Esophagus (tissue), 2 donors: ENCODE results near the gene MAP3K14. TPM values are rescaled to one million over a fixed set of nuclear protein-coding genes. Genes with fewer than 3 reads are reported as not detected.
A peak's percentile ranks its signal among the peaks of the same experiment; 100 is the strongest.

Experiments used
- H3K27ac ChIP-seq, 2 donors: one replicate each; pipeline ENCODE4 v1.5.1; 2013; ENCODE audit warnings: low read depth in 2 of 2, mild to moderate bottlenecking in 2 of 2, inconsistent platforms in 1 of 2, low read length in 1 of 2, moderate library complexity in 1 of 2
- H3K27me3 ChIP-seq, 2 donors: one replicate each; pipeline ENCODE4 v1.6.1; 2013; ENCODE audit warnings: low read length in 2 of 2, control low read depth in 1 of 2, mild to moderate bottlenecking in 1 of 2; ENCODE audit not compliant: insufficient read depth in 2 of 2, control insufficient read depth in 1 of 2
- H3K36me3 ChIP-seq, 2 donors: one replicate each; pipeline ENCODE4 v1.6.1; 2013; ENCODE audit warnings: low read length in 1 of 2; ENCODE audit not compliant: control insufficient read depth in 2 of 2, insufficient read depth in 2 of 2
- H3K4me1 ChIP-seq, 2 donors: one replicate each; pipeline ENCODE4 v1.6.1; 2013; ENCODE audit warnings: low read length in 1 of 2; ENCODE audit not compliant: control insufficient read depth in 2 of 2, insufficient read depth in 2 of 2
- H3K4me3 ChIP-seq, 2 donors: one replicate each; pipeline ENCODE4 v1.5.1; 2013; ENCODE audit warnings: low read length in 2 of 2, mild to moderate bottlenecking in 2 of 2, low read depth in 1 of 2, moderate library complexity in 1 of 2
- H3K9me3 ChIP-seq, 2 donors: one replicate each; pipeline ENCODE4 v1.6.1; 2013; ENCODE audit warnings: mild to moderate bottlenecking in 2 of 2, low read depth in 1 of 2, low read length in 1 of 2, moderate library complexity in 1 of 2; ENCODE audit not compliant: control insufficient read depth in 2 of 2, insufficient read depth in 1 of 2
- WGBS, 2 donors: extraction: QIAGEN DNeasy Blood & Tissue Kit; methylation state at CpG; one replicate each; pipeline ENCODE4 v1.1.7; 2013; 5-methylcytosine and 5-hydroxymethylcytosine counted together
- polyA plus RNA-seq, 2 donors: library from polyadenylated mRNA; stranded (reverse); fragments of 200-250 nt; gene quantifications; one replicate each; pipeline ENCODE4 v1.2.3, GENCODE V29; 2013
- donor health status: healthy with polysubstance abuse.
- donor health status: Bipolar disorder and iron deficiency.

MAP3K14 gene
- polyA plus RNA-seq, 2 donors: 8.0 to 9.2 TPM

DNA sequence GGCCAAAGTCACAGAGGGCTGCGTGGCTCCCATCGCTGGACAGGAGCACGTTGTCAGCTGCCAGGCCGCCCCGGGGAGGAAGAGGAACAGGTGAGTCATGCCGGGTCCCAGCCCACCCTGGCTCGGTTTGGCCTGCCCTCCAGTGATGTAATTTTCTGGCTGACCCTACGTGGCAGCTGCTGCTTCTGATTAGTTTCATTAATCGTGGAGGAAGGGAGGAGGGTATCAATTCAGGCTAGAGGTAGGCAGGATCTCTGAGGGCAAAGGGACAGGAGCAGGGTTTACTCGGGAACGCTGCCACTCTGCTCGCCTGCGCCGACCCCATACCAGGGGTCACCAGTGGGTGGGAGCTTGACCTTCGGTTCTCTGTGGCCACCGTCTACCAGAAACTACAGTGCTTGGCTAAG lies 43.3 kb downstream of the MAP3K14 start:
- no peak overlapping the region for H3K4me3 ChIP-seq
- H3K4me1 ChIP-seq: no peaks in the 10 kb centered on the region
- H3K27ac ChIP-seq: no peak overlapping the region
- no peaks in the 10 kb centered on the region for H3K9me3 ChIP-seq
- WGBS, 2 donors: 64 to 75% methylated on average over 16 of the region's 16 CpGs
- no peaks in the 10 kb centered on the region for H3K27me3 ChIP-seq
- H3K36me3 ChIP-seq: peaks cover 31 to 39% of the 10 kb centered on the region in 2 donors

DNA sequence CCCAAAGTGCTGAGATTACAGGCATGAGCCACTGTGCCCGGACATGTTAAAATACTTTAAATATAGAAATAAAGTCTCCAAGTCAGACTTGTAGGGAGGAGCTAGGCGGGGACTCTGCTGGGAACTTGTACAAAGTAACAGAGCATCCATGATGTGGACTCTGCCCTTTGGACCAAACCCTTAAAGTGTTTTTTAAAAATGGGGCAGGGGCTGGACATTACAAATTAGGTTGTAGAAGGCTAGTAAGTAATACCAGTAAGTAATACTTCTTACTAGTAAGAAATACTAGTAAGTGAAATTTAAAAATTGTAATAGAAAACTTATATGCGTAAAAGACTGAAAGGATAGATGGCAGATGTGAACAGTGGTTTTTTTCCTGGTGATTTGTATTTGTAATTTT lies 45.2 kb downstream of the MAP3K14 start:
- 79 to 86% methylated on average over 3 of the region's 3 CpGs for WGBS, 2 donors
- Histone ChIP-seq H3K4me3 (no peak overlapping the region), H3K36me3 (peaks cover 36 to 55% of the 10 kb centered on the region in 2 donors), H3K9me3 (no peaks in the 10 kb centered on the region), H3K27me3 (no peaks in the 10 kb centered on the region), H3K27ac (no peak overlapping the region), H3K4me1 (no peaks in the 10 kb centered on the region)

DNA sequence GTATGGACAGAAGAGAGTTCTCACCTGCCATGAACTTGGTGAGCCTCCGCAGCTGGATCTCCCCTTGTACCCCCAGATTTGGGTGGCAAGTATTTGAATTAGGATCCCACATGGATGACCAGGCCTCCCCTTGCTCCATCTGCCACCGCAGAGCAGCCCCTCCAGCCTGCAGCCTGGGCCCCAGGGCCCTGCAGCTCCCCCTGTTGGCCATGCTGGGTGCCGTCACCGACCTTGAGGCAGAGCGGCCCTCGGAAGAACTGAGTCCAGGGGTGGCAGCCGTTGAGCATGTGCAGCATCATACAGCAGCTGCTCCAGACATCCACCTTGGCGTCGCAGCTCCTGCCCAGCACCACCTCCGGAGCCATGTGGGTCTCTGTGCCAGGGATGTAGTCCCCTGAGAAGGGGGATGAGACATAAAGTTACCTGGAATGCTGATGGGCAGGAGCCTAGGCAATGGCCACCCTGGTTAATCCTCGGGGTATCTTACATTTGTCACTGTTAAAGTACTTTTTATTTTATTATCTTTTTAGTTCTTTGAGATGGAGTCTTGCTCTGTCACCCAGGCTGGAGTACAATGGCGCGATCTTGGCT lies 45.9 kb downstream of the MAP3K14 start:
- Histone ChIP-seq H3K4me3 (no peak overlapping the region), H3K9me3 (no peaks in the 10 kb centered on the region), H3K27ac (no peak overlapping the region), H3K4me1 (no peaks in the 10 kb centered on the region), H3K27me3 (no peaks in the 10 kb centered on the region), H3K36me3 (peaks cover 42 to 59% of the 10 kb centered on the region in 2 donors)
- WGBS, 2 donors: 79% methylated on average over 13 of the region's 13 CpGs

- Histone ChIP-seq H3K4me1 (no peaks in the 10 kb centered on the region), H3K27ac (no peak overlapping the region), H3K27me3 (no peaks in the 10 kb centered on the region), H3K36me3 (peaks cover 47 to 60% of the 10 kb centered on the region in 2 donors), H3K4me3 (no peak overlapping the region), H3K9me3 (no peaks in the 10 kb centered on the region)
- WGBS, 2 donors: 81 to 88% methylated on average over 7 of the region's 7 CpGs
These were observed 46.9 kb downstream of the MAP3K14 start for GRCh38 chr17:45269912-45270311.

- H3K4me1 ChIP-seq: peaks cover 4 to 6% of the 10 kb centered on the region in 2 donors
- no peak overlapping the region for H3K4me3 ChIP-seq
- WGBS, 2 donors: 95% methylated on average over 10 of the region's 10 CpGs
- H3K9me3 ChIP-seq: no peaks in the 10 kb centered on the region
- no peaks in the 10 kb centered on the region for H3K27me3 ChIP-seq
- H3K27ac ChIP-seq: no peak overlapping the region
- peaks cover 38 to 59% of the 10 kb centered on the region in 2 donors for H3K36me3 ChIP-seq
These were observed 49.3 kb downstream of the MAP3K14 start for GRCh38 chr17:45267436-45268055.

DNA sequence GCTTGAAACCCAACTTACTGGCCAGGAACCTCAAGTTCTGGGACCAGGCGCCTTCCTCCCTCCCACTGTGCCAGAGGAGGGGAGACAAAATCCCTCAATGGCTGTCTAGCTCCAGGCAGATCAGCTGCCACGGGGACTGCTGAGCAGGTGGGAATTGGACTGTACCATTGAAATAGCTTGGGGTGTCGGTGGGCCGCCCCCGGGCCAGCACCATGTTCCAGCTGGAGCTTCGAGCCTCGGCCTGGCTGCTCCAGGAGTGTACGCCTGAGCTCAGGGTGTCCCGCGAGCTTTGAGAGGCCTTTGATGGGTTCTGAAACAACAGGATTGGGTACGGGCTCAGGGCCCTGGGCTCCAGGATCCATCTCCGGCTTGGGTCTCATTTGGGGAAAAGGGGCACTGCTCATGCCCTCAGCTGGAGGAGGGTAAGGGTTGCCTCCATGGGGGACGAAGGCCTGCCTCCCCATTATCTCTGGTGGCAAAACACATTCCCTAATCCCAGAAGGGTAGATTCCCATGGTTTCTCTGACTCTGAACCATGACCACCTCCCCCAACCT lies 50.4 kb downstream of the MAP3K14 start:
- H3K27ac ChIP-seq: no peak overlapping the region
- peaks cover 38 to 58% of the 10 kb centered on the region in 2 donors for H3K36me3 ChIP-seq
- no peaks in the 10 kb centered on the region for H3K9me3 ChIP-seq
- H3K4me1 ChIP-seq: peaks cover 9 to 11% of the 10 kb centered on the region in 2 donors
- WGBS, 2 donors: 91% methylated on average over 13 of the region's 13 CpGs
- H3K4me3 ChIP-seq: no peak overlapping the region
- H3K27me3 ChIP-seq: no peaks in the 10 kb centered on the region

DNA sequence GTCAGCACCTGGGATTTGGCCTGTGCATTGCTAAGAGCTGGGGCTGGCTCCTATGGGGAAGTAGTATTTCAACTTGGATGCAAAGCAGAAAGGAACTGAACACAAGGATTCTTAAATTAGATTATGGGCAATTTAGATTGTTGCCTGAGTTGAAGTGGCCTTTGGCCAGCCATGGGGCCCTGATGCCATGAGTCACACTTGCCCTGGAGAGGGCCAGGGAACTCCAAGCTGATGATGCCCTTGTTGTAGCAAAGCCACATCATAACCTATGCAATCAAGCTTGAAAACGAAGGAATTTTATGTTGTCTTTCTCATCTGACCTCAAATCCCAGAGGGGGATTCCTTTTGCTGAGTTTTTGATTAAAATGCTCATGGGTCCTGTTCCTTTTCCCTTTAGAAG lies 51.0 kb downstream of the MAP3K14 start:
- Histone ChIP-seq H3K9me3 (no peaks in the 10 kb centered on the region), H3K27ac (no peak overlapping the region), H3K4me3 (no peak overlapping the region), H3K27me3 (no peaks in the 10 kb centered on the region), H3K36me3 (peaks cover 36 to 55% of the 10 kb centered on the region in 2 donors), H3K4me1 (peaks cover 9 to 11% of the 10 kb centered on the region in 2 donors)
- WGBS, 2 donors: 47 to 48% methylated on average over 1 of the region's 1 CpG

DNA sequence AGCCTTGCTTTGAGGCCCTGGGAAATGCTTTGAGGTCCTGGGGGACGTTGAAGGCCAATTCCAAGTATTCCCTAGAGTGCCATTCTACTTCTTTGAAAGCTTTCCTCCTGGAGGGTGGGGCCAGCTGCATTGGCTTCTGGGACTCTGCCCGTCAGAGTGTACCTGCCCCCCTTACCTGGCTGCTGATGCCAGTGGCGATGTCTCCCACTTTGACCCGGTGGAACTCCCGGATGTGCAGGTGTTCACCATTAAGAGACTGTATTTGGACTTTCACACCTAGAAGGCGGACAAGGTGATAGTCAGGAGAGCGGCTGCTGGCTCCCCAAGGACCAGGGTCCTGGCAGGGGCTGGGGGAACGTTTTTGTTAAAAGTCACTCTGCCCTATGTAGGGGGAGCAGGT lies 51.8 kb downstream of the MAP3K14 start:
- Histone ChIP-seq H3K4me1 (peaks cover 9 to 11% of the 10 kb centered on the region in 2 donors), H3K36me3 (peaks cover 28 to 47% of the 10 kb centered on the region in 2 donors), H3K9me3 (no peaks in the 10 kb centered on the region), H3K27me3 (no peaks in the 10 kb centered on the region), H3K27ac (no peak overlapping the region), H3K4me3 (no peak overlapping the region)
- 68 to 79% methylated on average over 8 of the region's 8 CpGs for WGBS, 2 donors

- WGBS, 2 donors: 83% methylated on average over 14 of the region's 14 CpGs
- no peak overlapping the region for H3K4me3 ChIP-seq
- H3K27me3 ChIP-seq: no peaks in the 10 kb centered on the region
- peaks cover 9 to 11% of the 10 kb centered on the region in 2 donors for H3K4me1 ChIP-seq
- H3K9me3 ChIP-seq: no peaks in the 10 kb centered on the region
- H3K36me3 ChIP-seq: peaks cover 24 to 43% of the 10 kb centered on the region in 2 donors
- H3K27ac ChIP-seq: no peak overlapping the region
These were observed 52.4 kb downstream of the MAP3K14 start for GRCh38 chr17:45264430-45264829.

GRCh38 chr17:45263477-45263860 lies 53.4 kb downstream of the MAP3K14 start:
- Histone ChIP-seq H3K27ac (peak overlapping the region in 1 of 2 donors; percentile 11), H3K9me3 (no peaks in the 10 kb centered on the region)

More at GRCh38 chr17:45263477-45263860, 53.4 kb downstream of the MAP3K14 start:
- peaks cover 9 to 11% of the 10 kb centered on the region in 2 donors for H3K4me1 ChIP-seq
- no peaks in the 10 kb centered on the region for H3K27me3 ChIP-seq
- no peak overlapping the region for H3K4me3 ChIP-seq
- 65 to 69% methylated on average over 7 of the region's 7 CpGs for WGBS, 2 donors
- H3K36me3 ChIP-seq: peaks cover 22 to 37% of the 10 kb centered on the region in 2 donors
